ENCODE data around the gene UBA5. TPM values are rescaled to one million over a fixed set of nuclear protein-coding genes. Genes with fewer than 3 reads are reported as not detected.

Gene UBA5
- total RNA-seq, 4 donors from 2014 or later, result 22.6 to 41.8 (median 27.2) TPM

DNA sequence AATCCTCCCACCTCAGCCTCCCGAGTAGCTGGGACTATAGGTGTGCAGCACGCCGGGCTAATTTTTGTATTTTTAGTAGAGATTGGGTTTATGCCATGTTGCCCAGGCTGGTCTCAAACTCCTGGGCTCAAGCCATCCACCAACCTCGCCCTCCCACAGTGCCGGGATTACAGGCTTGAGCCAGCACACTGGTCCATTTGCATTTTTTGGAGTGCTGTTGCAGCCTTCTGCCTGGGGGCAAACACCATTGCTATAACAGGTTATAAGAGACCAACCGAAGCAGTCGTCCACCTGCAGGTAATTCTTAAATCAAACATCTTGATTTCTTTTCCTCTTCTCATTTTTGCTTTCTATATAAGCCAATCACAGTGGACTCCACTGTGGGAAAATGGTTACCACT lies 35.3 kb upstream of the UBA5 start:
- DNase-seq (ENCODE audit: low spot score) (no peak), ATAC-seq (ENCODE audit: low FRiP score) (no peak)
- TF ChIP-seq, protein P1, sequence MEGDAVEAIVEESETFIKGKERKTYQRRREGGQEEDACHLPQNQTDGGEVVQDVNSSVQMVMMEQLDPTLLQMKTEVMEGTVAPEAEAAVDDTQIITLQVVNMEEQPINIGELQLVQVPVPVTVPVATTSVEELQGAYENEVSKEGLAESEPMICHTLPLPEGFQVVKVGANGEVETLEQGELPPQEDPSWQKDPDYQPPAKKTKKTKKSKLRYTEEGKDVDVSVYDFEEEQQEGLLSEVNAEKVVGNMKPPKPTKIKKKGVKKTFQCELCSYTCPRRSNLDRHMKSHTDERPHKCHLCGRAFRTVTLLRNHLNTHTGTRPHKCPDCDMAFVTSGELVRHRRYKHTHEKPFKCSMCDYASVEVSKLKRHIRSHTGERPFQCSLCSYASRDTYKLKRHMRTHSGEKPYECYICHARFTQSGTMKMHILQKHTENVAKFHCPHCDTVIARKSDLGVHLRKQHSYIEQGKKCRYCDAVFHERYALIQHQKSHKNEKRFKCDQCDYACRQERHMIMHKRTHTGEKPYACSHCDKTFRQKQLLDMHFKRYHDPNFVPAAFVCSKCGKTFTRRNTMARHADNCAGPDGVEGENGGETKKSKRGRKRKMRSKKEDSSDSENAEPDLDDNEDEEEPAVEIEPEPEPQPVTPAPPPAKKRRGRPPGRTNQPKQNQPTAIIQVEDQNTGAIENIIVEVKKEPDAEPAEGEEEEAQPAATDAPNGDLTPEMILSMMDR (IDR thresholded peaks at IDR 0.05), result no peak

DNA sequence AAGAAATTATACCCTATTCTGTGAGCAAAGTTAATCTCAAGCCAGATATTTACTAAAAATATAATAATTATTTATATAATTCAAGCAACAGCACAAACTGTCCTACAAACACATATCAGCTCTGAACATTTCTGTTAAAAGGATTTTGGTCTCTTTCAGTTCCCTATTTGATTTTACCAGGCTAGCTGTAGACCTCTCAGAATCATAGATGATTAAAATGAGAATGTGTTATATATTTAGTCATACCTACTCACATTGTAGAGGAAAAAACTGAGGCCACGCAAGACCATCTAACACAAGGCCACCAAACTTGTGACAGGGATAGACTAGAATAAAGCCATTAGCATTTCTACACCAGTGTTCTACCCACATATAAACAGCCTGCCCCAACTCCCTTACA lies 34.5 kb upstream of the UBA5 start:
- TF ChIP-seq, protein P1 (IDR thresholded peaks at IDR 0.05), result no peak
- DNase-seq (ENCODE audit: low spot score) (no peak), ATAC-seq (ENCODE audit: low FRiP score) (no peak)

GRCh38 chr3:132626955-132627354 lies 33.2 kb upstream of the UBA5 start:
- DNase-seq (ENCODE audit: low spot score), result no peak
- no peak for ATAC-seq (ENCODE audit: low FRiP score)
- TF ChIP-seq, protein P1 (IDR thresholded peaks at IDR 0.05), result no peak

- DNase-seq (ENCODE audit: low spot score), result no peak
- ATAC-seq (ENCODE audit: low FRiP score), result peak; percentile 48
- TF ChIP-seq, protein P1 (IDR thresholded peaks at IDR 0.05), result no peak
These were observed 32.0 kb upstream of the UBA5 start for GRCh38 chr3:132628157-132628556.

GRCh38 chr3:132629928-132630327 lies 30.2 kb upstream of the UBA5 start:
- TF ChIP-seq, protein P1 (IDR thresholded peaks at IDR 0.05), result no peak
- ATAC-seq (ENCODE audit: low FRiP score), result peak; percentile 77
- no peak for DNase-seq (ENCODE audit: low spot score)

DNA sequence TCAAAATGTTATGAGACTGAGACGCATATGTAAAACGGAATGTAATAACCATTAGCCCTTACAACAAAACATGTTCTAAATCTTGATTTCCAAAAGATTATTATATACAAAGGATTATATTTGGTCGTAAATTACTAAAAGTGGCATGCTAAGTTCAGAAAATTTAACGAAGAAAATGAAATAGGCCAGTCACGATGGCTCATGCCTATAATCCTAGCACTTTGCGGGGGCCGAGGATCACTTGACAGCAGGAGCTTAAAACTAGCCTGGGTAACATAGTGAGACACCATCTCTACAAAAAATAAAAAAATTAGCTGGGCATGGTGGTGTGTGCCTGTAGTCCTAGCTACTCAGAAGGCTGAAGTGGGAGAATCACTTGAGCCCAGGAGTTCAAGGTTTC lies 29.5 kb upstream of the UBA5 start:
- ATAC-seq (ENCODE audit: low FRiP score) (no peak), DNase-seq (ENCODE audit: low spot score) (no peak)
- TF ChIP-seq, protein P1 (IDR thresholded peaks at IDR 0.05), result no peak

DNA sequence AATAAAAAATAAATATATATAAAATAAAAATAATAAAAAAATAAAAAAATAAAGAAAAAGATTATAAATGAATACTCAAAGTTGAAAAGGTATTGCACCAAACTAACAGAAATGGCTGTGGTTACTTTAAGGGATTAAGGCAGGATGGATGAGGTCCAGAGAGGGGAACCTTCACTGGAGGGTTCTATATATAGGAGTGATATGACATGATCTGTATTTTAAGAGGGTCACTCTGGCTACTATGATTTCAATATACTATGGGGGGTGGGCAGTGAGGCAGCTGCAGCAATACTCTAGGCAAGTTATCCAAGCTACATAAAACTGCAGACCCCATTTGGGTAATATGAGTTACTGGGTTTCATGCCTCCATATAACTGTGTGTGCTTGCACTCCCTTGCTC lies 25.1 kb upstream of the UBA5 start:
- no peak for DNase-seq (ENCODE audit: low spot score)
- ATAC-seq (ENCODE audit: low FRiP score), result no peak
- TF ChIP-seq, protein P1 (IDR thresholded peaks at IDR 0.05), result no peak

All from omental fat pad (tissue), 4 donors.